Upper lobe of left lung (tissue), 6 donors: ENCODE measurements around the gene CELF3. TPM values are rescaled to one million over a fixed set of nuclear protein-coding genes. Genes with fewer than 3 reads are reported as not detected.
"Not testable (repeated sequence)": the region's sequence is repeated elsewhere in the genome, so short reads cannot be mapped to it uniquely, and the experiment has no call there.

Experiments
- ATAC-seq, 2 donors: fragments of 200-7000 bp; cut with Tn5 transposase; one replicate each; pipeline ENCODE4 v1.9.1; 2022; ENCODE audit warnings: mild to moderate bottlenecking in 2 of 2, moderate library complexity in 2 of 2; ENCODE audit not compliant: low FRiP score in 2 of 2
- DNase-seq, 2 donors: peaks; one replicate each; pipeline ENCODE4 v3.0.0-alpha.2; 2019 to 2020
- H3K27ac ChIP-seq, 4 donors: fragments of 200-600 bp; sonication (generic); one replicate each; pipeline ENCODE4 v1.5.1; 2016 to 2019
- H3K27me3 ChIP-seq, 4 donors: fragments of 200-600 bp; sonication (generic); one replicate each; pipeline ENCODE4 v1.5.1; 2017 to 2019
- H3K36me3 ChIP-seq, 4 donors: fragments of 200-600 bp; sonication (generic); one replicate each; pipeline ENCODE4 v1.5.1; 2016 to 2019
- H3K4me1 ChIP-seq, 4 donors: fragments of 200-600 bp; sonication (generic); one replicate each; pipeline ENCODE4 v1.5.1; 2018 to 2019
- H3K4me3 ChIP-seq, 4 donors: fragments of 200-600 bp; sonication (generic); one replicate each; pipeline ENCODE4 v1.5.1; 2017 to 2019; ENCODE audit warnings: mild to moderate bottlenecking in 2 of 4, moderate library complexity in 1 of 4
- H3K9me3 ChIP-seq, 4 donors: fragments of 200-600 bp; sonication (generic); one replicate each; pipeline ENCODE4 v1.5.1; 2018 to 2019
- EP300 ChIP-seq, 4 donors: sonication (generic); formaldehyde crosslinking; IDR thresholded peaks; one replicate each; pipeline ENCODE4 v1.5.1; 2017; ENCODE audit warnings: antibody characterized with exemption in 4 of 4, control low read depth in 2 of 4
- POLR2A ChIP-seq, 4 donors: fragments of 450-650 bp; IDR thresholded peaks; one replicate each; pipeline ENCODE4 v1.5.1; 2016 to 2017; ENCODE audit warnings: antibody characterized with exemption in 4 of 4, mild to moderate bottlenecking in 2 of 4
- POLR2AphosphoS5 ChIP-seq, 2 donors: sonication (generic); formaldehyde crosslinking; IDR thresholded peaks; one replicate each; pipeline ENCODE4 v1.5.1; 2017; ENCODE audit warnings: antibody characterized with exemption in 2 of 2
- WGBS, 2 donors: methylation state at CpG; one replicate each; pipeline ENCODE4 v1.1.5; 2017 to 2018; 5-methylcytosine and 5-hydroxymethylcytosine counted together
- total RNA-seq, 6 donors: library from RNA; depleted of rRNA in 4 of 6; stranded (reverse); fragments of >200 nt in 4 of 6; gene quantifications; one replicate each; pipeline versions ENCODE4 v1.1.0 to v1.2.1, GENCODE V29; 2016 to 2021
- TF ChIP-seq, protein P1 (sequence below), 6 experiments: fragments of 450-650 bp in 4 of 6; fragments of 200-600 bp in 2 of 6; sonication (generic) in 2 of 6; IDR thresholded peaks; one replicate each; pipeline ENCODE4 v1.5.1; 2016 to 2019; ENCODE audit warnings: antibody characterized with exemption in 6 of 6
- donor health status: DM: no; HTN: no; CAD: no; lungs with moderate emphysema.
- donor health status: DM: no; HTN: yes; CAD: no; lungs with severe emphysema.

The CELF3 gene
- total RNA-seq, 6 donors from 2014 or later, result 0.13 TPM; not detected in 5

DNA sequence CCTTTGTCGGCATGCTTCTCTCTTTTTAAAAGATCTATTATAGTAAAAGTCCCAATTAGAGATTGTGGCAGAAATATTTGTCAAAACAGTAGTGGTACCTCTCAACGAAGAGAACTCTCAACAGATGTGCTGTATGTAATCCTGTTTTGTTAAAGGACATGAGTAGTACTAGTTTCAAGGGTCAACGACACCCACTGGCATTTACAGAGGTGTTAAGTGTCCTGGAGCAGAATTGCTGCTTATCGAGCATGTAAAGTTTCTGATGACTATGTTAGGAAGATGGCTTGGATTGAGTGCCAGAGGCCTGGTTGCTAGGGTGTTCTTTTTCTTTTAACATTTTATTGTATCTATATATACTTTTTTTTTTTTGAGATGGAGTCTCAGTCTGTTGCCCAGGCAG, 27.1 kb downstream of the CELF3 start:
- H3K9me3 ChIP-seq, result no peaks in the 10 kb centered on the region
- H3K27me3 ChIP-seq, result no peaks in the 10 kb centered on the region
- H3K4me1 ChIP-seq, result no peaks in the 10 kb centered on the region
- H3K4me3 ChIP-seq, result no peak overlapping the region
- WGBS, 2 donors, result 76 to 81% methylated on average over 4 of the region's 4 CpGs
- H3K36me3 ChIP-seq, result peaks cover 8 to 37% (median 28%) of the 10 kb centered on the region in 4 donors
- TF ChIP-seq, protein P1, sequence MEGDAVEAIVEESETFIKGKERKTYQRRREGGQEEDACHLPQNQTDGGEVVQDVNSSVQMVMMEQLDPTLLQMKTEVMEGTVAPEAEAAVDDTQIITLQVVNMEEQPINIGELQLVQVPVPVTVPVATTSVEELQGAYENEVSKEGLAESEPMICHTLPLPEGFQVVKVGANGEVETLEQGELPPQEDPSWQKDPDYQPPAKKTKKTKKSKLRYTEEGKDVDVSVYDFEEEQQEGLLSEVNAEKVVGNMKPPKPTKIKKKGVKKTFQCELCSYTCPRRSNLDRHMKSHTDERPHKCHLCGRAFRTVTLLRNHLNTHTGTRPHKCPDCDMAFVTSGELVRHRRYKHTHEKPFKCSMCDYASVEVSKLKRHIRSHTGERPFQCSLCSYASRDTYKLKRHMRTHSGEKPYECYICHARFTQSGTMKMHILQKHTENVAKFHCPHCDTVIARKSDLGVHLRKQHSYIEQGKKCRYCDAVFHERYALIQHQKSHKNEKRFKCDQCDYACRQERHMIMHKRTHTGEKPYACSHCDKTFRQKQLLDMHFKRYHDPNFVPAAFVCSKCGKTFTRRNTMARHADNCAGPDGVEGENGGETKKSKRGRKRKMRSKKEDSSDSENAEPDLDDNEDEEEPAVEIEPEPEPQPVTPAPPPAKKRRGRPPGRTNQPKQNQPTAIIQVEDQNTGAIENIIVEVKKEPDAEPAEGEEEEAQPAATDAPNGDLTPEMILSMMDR (IDR thresholded peaks at IDR 0.05), result no peak
- TF ChIP-seq POLR2AphosphoS5 (IDR thresholded peaks at IDR 0.05), result no peak
- no peak for TF ChIP-seq EP300 (IDR thresholded peaks at IDR 0.05)
- TF ChIP-seq POLR2A (IDR thresholded peaks at IDR 0.05), result no peak
- no peak for ATAC-seq
- no peak for DNase-seq
- no peak overlapping the region for H3K27ac ChIP-seq

DNA sequence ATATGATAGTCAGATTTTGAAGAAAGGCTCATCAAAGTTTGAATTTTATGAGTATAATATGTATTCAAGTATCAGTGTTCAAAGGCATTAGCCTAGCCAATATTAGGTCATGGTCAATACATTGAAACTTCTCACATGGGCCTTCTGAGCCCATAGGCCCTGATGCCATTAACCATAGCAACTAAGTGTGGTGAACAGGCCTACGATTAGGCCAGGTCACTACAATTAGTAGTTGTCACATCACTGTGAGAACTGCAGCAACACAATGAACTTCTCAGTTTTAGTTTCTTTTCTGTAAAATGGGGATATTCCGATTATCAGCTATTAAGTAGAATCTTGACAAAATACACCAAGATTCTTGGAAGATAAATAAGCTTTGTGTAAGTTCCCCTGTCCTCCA, 30.0 kb downstream of the CELF3 start:
- H3K27ac ChIP-seq, result no peak overlapping the region

GRCh38 chr1:151684128-151684527, 32.5 kb downstream of the CELF3 start:
- no peaks in the 10 kb centered on the region for H3K27me3 ChIP-seq
- peaks cover 3 to 31% (median 19%) of the 10 kb centered on the region in 4 donors for H3K36me3 ChIP-seq
- H3K4me3 ChIP-seq, result no peak overlapping the region
- H3K27ac ChIP-seq, result no peak overlapping the region
- TF ChIP-seq POLR2AphosphoS5 (IDR thresholded peaks at IDR 0.05) (no peak), EP300 (IDR thresholded peaks at IDR 0.05) (no peak)
- TF ChIP-seq, protein P1 (IDR thresholded peaks at IDR 0.05), result no peak
- WGBS, 2 donors, result 80 to 100% methylated on average over 2 of the region's 2 CpGs
- DNase-seq, result no peak
- no peaks in the 10 kb centered on the region for H3K9me3 ChIP-seq
- ATAC-seq, result no peak
- peaks cover 0 to 5% (median 2%) of the 10 kb centered on the region in 4 donors for H3K4me1 ChIP-seq

More for the DNA sequence above, 30.0 kb downstream of the CELF3 start:
- no peaks in the 10 kb centered on the region for H3K27me3 ChIP-seq
- no peak overlapping the region for H3K4me3 ChIP-seq
- no peak for TF ChIP-seq POLR2AphosphoS5 (IDR thresholded peaks at IDR 0.05)
- TF ChIP-seq, protein P1 (IDR thresholded peaks at IDR 0.05), result no peak
- TF ChIP-seq EP300 (IDR thresholded peaks at IDR 0.05), result no peak
- no peak for TF ChIP-seq POLR2A (IDR thresholded peaks at IDR 0.05)
- H3K36me3 ChIP-seq, result peaks cover 3 to 31% (median 19%) of the 10 kb centered on the region in 4 donors
- ATAC-seq (no peak), DNase-seq (no peak)
- no peaks in the 10 kb centered on the region for H3K4me1 ChIP-seq
- WGBS, 2 donors, result 76 to 94% methylated on average over 2 of the region's 2 CpGs
- no peaks in the 10 kb centered on the region for H3K9me3 ChIP-seq

- not testable (repeated sequence) for H3K4me1 ChIP-seq, H3K27me3 ChIP-seq, H3K27ac ChIP-seq, DNase-seq, H3K4me3 ChIP-seq, ATAC-seq, H3K9me3 ChIP-seq
- peaks cover 3 to 39% (median 19%) of the 10 kb centered on the region in 4 donors for H3K36me3 ChIP-seq
- 94 to 96% methylated on average over 7 of the region's 7 CpGs for WGBS, 2 donors
These were observed 33.7 kb downstream of the CELF3 start for GRCh38 chr1:151682901-151683300.

DNA sequence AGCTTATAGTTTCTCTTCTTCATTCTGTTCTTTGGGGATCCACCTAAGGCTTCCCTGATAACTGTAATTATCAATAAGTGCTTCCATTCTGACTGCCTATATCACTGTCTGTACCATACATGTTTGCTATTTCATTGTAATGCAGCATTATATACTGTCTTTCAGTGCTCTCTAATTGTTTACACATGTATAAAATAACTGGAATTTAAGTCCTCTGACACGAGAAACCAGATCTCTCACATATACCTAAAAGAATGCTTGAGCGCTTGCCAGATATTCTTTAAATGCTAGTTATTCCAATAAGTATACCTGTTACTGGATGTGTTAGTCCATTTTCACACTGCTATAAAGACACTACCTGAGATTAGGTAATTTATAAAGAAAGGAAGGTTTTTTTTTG, 34.7 kb downstream of the CELF3 start:
- Histone ChIP-seq H3K4me3 (no peak overlapping the region), H3K27ac (no peak overlapping the region), H3K36me3 (peaks cover 3 to 42% (median 18%) of the 10 kb centered on the region in 4 donors), H3K9me3 (no peaks in the 10 kb centered on the region), H3K27me3 (no peaks in the 10 kb centered on the region), H3K4me1 (peaks cover 0 to 5% (median 2%) of the 10 kb centered on the region in 4 donors)
- TF ChIP-seq POLR2AphosphoS5 (IDR thresholded peaks at IDR 0.05) (no peak), EP300 (IDR thresholded peaks at IDR 0.05) (no peak), POLR2A (IDR thresholded peaks at IDR 0.05) (no peak)
- TF ChIP-seq, protein P1 (IDR thresholded peaks at IDR 0.05), result no peak
- ATAC-seq (no peak), DNase-seq (no peak)
- 89 to 90% methylated on average over 2 of the region's 2 CpGs for WGBS, 2 donors
